SK-N-DZ (cell line): Measurements from ENCODE around the gene S100B.

Source experiments
- DNase-seq: peaks from one replicate; pipeline ENCODE4 v3.0.0-alpha.2; 2015; ENCODE audit warnings: low spot score

The S100B gene

GRCh38 chr21:46628868-46629267 lies 24.0 kb upstream of the S100B start:
- DNase-seq, result no peak

GRCh38 chr21:46627726-46628125 lies 22.8 kb upstream of the S100B start:
- no peak for DNase-seq

- no peak for DNase-seq
Observed at GRCh38 chr21:46626975-46627501, 22.2 kb upstream of the S100B start.

- no peak for DNase-seq
Observed at GRCh38 chr21:46626536-46626935, 21.7 kb upstream of the S100B start.

- DNase-seq, result no peak
Observed at GRCh38 chr21:46625759-46626158, 20.9 kb upstream of the S100B start.

- no peak for DNase-seq
Observed at GRCh38 chr21:46624050-46624449, 19.2 kb upstream of the S100B start.

- DNase-seq, result no peak
Observed at GRCh38 chr21:46622226-46622625, 17.3 kb upstream of the S100B start.

- no peak for DNase-seq
Observed at GRCh38 chr21:46621457-46622182, 16.7 kb upstream of the S100B start.

- no peak for DNase-seq
Observed at GRCh38 chr21:46620846-46621245, 16.0 kb upstream of the S100B start.

GRCh38 chr21:46619846-46620245 lies 15.0 kb upstream of the S100B start:
- DNase-seq, result no peak

GRCh38 chr21:46618738-46619379 lies 14.0 kb upstream of the S100B start:
- no peak for DNase-seq

GRCh38 chr21:46617267-46618051 lies 12.6 kb upstream of the S100B start:
- DNase-seq, result no peak

GRCh38 chr21:46616656-46617055 lies 11.8 kb upstream of the S100B start:
- DNase-seq, result no peak

- DNase-seq, result no peak
Observed at GRCh38 chr21:46616050-46616449, 11.2 kb upstream of the S100B start.

- DNase-seq, result no peak
Observed at GRCh38 chr21:46613391-46613790, 8.5 kb upstream of the S100B start.

- DNase-seq, result no peak
Observed at GRCh38 chr21:46610018-46610701, 5.3 kb upstream of the S100B start.

GRCh38 chr21:46608672-46609111 lies 3.8 kb upstream of the S100B start:
- no peak for DNase-seq

GRCh38 chr21:46607636-46608035 lies 2.8 kb upstream of the S100B start:
- DNase-seq, result no peak

GRCh38 chr21:46606427-46606813 lies 1.5 kb upstream of the S100B start:
- DNase-seq, result no peak

GRCh38 chr21:46605767-46606426 lies 1.0 kb upstream of the S100B start:
- no peak for DNase-seq

- DNase-seq, result no peak
Observed at GRCh38 chr21:46604329-46604974, 430 bp downstream of the S100B start.
